Activated T-helper 17 cell treated with anti-CD3 and anti-CD28 coated beads, Interleukin-2, amount 50 U/mL, for 72 hours (primary cell): ENCODE measurements around the gene GP5. TPM values are rescaled to one million over a fixed set of nuclear protein-coding genes. Genes with fewer than 3 reads are reported as not detected.
A peak's percentile ranks its signal among the peaks of the same experiment; 100 is the strongest.

Source experiments
- ATAC-seq: fragments of 150-1000 bp; cut with Tn5 transposase; replicated peaks from 2 replicates; pipeline ENCODE4 v1.10.0; 2021; ENCODE audit warnings: mild to moderate bottlenecking, moderate library complexity
- H3K27ac Mint-ChIP-seq: one replicate; pipeline ENCODE4 v1.8.0; 2022; ENCODE audit warnings: mixed read lengths
- H3K27me3 Mint-ChIP-seq: one replicate; pipeline ENCODE4 v1.8.0; 2022; ENCODE audit warnings: mixed read lengths
- H3K36me3 Mint-ChIP-seq: one replicate; pipeline ENCODE4 v1.8.0; 2022; ENCODE audit warnings: low read depth, mild to moderate bottlenecking, mixed read lengths
- H3K4me1 Mint-ChIP-seq: one replicate; pipeline ENCODE4 v1.8.0; 2022; ENCODE audit warnings: mixed read lengths
- H3K4me3 Mint-ChIP-seq: one replicate; pipeline ENCODE4 v1.8.0; 2022; ENCODE audit warnings: mild to moderate bottlenecking, mixed read lengths
- H3K9me3 Mint-ChIP-seq: one replicate; pipeline ENCODE4 v1.8.0; 2022; ENCODE audit warnings: mixed read lengths
- total RNA-seq, 2 donors: library from RNA; stranded (reverse); gene quantifications; one replicate each; pipeline ENCODE4 v1.2.3, GENCODE V29; 2022

The GP5 gene
- total RNA-seq, 2 donors from 2014 or later, result 1.4 TPM

DNA sequence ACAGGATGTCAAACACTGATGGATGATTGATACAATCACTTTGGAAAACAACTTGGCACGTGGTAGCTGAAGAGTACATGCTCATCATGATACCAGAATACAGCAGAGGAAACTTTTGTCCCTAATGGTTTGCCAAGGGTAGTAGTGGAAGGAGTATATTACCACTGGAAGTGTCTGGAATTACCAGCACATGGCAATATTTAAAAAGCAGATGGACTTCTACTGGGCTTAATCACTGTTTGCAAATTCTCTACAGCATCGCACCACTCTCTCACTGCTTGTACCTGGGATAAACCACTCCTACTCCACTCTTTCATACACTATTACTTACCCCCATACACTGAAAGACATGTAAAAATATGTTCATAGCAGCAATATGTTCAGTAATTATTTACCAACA is 19.6 kb upstream of the GP5 start:
- H3K4me3 Mint-ChIP-seq, result no peak overlapping the region
- no peaks in the 10 kb centered on the region for H3K27me3 Mint-ChIP-seq
- ATAC-seq, result no peak
- H3K9me3 Mint-ChIP-seq, result no peaks in the 10 kb centered on the region
- H3K36me3 Mint-ChIP-seq, result peaks cover 100% of the 10 kb centered on the region
- H3K4me1 Mint-ChIP-seq, result peaks cover 6% of the 10 kb centered on the region
- H3K27ac Mint-ChIP-seq, result no peak overlapping the region

- ATAC-seq, result peak; percentile 82
Observed at GRCh38 chr3:194407423-194407822, 8.4 kb upstream of the GP5 start.

DNA sequence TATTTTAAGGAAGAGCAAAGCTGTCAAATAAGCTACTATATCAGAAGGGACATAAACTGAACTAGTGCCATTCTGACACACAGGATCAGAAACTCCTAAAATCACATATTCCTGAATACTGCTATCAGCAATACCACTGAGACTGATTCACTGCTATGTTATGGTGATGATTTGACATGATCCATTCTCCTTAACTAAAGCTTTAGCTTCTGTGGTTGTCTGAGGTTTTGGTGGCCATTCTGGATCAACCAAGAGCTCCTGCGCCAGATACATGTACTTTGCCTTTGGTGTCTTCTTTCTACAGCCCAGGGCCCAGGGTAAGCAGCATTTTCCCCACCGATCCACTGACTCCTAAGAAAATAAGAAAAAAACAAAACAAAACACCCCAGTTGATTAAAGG is 6.7 kb upstream of the GP5 start:
- ATAC-seq, result no peak
- no peaks in the 10 kb centered on the region for H3K27me3 Mint-ChIP-seq
- H3K36me3 Mint-ChIP-seq, result peaks cover 76% of the 10 kb centered on the region
- peaks cover 11% of the 10 kb centered on the region for H3K4me1 Mint-ChIP-seq
- no peaks in the 10 kb centered on the region for H3K9me3 Mint-ChIP-seq
- H3K27ac Mint-ChIP-seq, result peak overlapping the region; percentile 52
- H3K4me3 Mint-ChIP-seq, result no peak overlapping the region

More at GRCh38 chr3:194407423-194407822, 8.4 kb upstream of the GP5 start:
- Mint-ChIP-seq H3K9me3 (no peaks in the 10 kb centered on the region), H3K4me3 (peak overlapping the region; percentile 28), H3K27ac (peak overlapping the region; percentile 69), H3K36me3 (peaks cover 92% of the 10 kb centered on the region), H3K4me1 (peaks cover 11% of the 10 kb centered on the region), H3K27me3 (no peaks in the 10 kb centered on the region)

GRCh38 chr3:194404365-194405140 is 5.5 kb upstream of the GP5 start:
- no peaks in the 10 kb centered on the region for H3K9me3 Mint-ChIP-seq
- no peaks in the 10 kb centered on the region for H3K27me3 Mint-ChIP-seq
- no peak overlapping the region for H3K4me3 Mint-ChIP-seq
- H3K4me1 Mint-ChIP-seq, result peaks cover 16% of the 10 kb centered on the region
- no peak for ATAC-seq
- no peak overlapping the region for H3K27ac Mint-ChIP-seq
- H3K36me3 Mint-ChIP-seq, result peaks cover 64% of the 10 kb centered on the region

DNA sequence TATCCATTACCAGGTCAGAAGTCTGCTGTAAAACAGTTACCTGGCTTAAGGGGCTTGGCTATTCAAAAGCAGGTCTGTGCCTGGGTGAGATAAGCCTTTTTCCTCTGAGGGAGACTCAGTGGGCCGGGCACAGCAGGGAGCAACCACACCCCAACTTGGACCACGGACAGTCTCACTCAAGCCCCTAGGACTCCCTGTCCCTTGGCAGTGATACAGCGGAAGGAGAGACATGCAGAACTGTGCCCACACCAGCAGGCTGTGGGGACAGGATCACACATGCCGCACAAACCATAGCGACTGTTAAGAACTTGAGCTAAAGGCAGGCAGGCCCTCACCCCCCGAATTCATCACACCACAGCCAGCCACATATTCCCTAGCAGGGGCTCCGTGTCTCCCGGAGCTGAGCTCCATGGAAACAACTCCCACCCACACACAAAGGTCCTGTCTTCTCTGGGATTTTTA is 2.8 kb upstream of the GP5 start:
- ATAC-seq, result no peak
- Mint-ChIP-seq H3K27me3 (no peaks in the 10 kb centered on the region), H3K9me3 (no peaks in the 10 kb centered on the region), H3K36me3 (peaks cover 41% of the 10 kb centered on the region), H3K4me3 (no peak overlapping the region), H3K27ac (no peak overlapping the region), H3K4me1 (peaks cover 30% of the 10 kb centered on the region)

GRCh38 chr3:194401346-194401745 is 2.3 kb upstream of the GP5 start:
- Mint-ChIP-seq H3K27me3 (no peaks in the 10 kb centered on the region), H3K9me3 (no peaks in the 10 kb centered on the region), H3K27ac (no peak overlapping the region), H3K4me1 (peaks cover 32% of the 10 kb centered on the region), H3K36me3 (peaks cover 36% of the 10 kb centered on the region), H3K4me3 (no peak overlapping the region)
- no peak for ATAC-seq

DNA sequence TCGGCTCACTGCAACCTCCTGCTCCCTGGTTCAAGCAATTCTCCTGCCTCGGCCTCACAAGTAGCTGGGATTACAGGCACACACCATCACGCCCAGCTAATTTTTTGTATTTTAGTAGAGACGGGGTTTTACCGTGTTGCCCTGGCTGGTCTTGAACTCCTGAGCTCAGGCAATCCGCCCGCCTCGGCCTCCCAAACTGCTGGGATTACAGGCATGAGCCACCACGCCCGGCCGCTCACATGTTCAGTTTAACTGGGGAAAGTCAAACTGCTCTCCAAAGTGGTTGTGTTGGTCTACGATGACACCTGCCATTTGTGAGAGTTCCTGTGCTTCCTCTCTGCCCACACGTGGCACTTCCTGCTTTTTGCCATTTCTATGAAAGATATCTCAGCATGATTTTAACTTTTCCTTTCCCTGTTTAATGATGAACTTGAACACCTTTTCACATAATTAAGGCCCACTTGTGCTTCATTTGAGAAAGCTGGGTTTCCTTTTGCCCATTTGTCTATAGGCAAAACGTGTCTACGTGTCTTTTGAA is 877 bp upstream of the GP5 start:
- H3K27me3 Mint-ChIP-seq, result no peaks in the 10 kb centered on the region
- peaks cover 42% of the 10 kb centered on the region for H3K4me1 Mint-ChIP-seq
- peaks cover 22% of the 10 kb centered on the region for H3K36me3 Mint-ChIP-seq
- no peak overlapping the region for H3K4me3 Mint-ChIP-seq
- no peak overlapping the region for H3K27ac Mint-ChIP-seq
- no peaks in the 10 kb centered on the region for H3K9me3 Mint-ChIP-seq
- ATAC-seq, result no peak

GRCh38 chr3:194397757-194398312 is 1.2 kb downstream of the GP5 start:
- peak overlapping the region; percentile 85 for H3K4me3 Mint-ChIP-seq
- no peaks in the 10 kb centered on the region for H3K9me3 Mint-ChIP-seq
- H3K4me1 Mint-ChIP-seq, result peaks cover 40% of the 10 kb centered on the region
- no peaks in the 10 kb centered on the region for H3K27me3 Mint-ChIP-seq
- H3K36me3 Mint-ChIP-seq, result peaks cover under 1% of the 10 kb centered on the region
- ATAC-seq, result peak; percentile 13
- H3K27ac Mint-ChIP-seq, result no peak overlapping the region

DNA sequence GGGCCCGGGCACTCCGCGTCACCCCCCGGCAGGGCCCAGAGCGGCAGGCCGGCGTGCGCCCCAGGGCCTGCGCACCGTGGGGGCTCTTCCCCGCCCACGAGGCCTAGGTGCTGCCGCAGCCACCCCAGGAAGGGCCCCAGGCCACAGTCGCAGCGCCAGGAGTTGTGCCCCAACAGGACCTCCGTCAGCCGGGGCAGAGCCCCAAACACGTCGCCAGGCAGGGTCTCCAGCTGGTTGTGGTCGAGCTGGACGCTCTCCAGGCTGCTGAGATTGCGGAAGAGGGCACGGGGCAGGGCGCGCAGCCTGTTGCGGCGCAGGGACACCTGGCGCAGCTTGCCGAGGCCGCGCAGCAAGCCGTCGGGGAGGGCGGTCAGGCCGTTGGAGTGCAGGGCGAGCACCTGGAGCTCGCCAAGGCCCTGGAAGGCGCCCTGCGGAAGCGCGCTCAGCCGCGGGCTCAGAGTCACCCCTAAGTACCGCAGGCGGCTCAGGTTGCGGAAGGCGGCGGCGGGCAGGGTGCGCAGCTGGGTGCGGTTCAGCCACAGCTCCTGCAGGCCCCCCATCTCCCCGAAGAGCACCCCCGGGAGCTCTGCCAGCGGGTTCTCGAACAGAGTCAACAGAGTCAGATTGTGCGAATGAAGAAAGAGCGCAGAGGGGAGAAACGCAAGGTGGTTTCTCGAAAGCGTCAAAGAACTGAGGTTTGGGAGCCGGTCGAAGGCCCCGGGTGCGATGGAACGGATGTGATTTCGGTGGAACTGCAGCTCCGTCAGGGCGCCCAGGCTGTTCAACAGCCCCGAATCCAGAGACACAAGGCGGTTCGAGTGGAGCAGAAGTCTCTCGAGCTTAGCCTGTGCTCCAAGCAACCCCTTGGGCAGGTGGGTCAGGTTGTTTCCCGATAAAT is 2.0 kb downstream of the GP5 start:
- no peak overlapping the region for H3K27ac Mint-ChIP-seq
- H3K4me3 Mint-ChIP-seq, result peak overlapping the region; percentile 85
- peak; percentile 48 for ATAC-seq
- peaks cover 40% of the 10 kb centered on the region for H3K4me1 Mint-ChIP-seq
- no peaks in the 10 kb centered on the region for H3K9me3 Mint-ChIP-seq
- no peaks in the 10 kb centered on the region for H3K27me3 Mint-ChIP-seq
- H3K36me3 Mint-ChIP-seq, result no peaks in the 10 kb centered on the region

DNA sequence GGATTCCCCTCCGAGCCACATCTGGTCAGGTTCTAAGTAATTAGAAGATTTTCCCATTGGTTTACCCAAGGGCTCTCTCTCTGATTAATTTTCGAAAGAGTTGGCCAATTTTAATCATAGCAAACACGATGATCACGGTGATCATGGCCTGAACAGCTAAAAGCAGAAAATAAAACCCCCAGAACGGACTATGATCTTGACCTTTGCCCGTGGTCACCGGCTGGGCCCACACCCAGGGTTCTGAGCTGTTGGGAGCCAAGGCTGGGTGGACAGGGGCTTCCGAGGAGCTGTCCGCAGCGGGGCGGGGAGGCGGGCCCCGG is 2.6 kb downstream of the GP5 start:
- peak overlapping the region; percentile 51 for H3K27ac Mint-ChIP-seq

DNA sequence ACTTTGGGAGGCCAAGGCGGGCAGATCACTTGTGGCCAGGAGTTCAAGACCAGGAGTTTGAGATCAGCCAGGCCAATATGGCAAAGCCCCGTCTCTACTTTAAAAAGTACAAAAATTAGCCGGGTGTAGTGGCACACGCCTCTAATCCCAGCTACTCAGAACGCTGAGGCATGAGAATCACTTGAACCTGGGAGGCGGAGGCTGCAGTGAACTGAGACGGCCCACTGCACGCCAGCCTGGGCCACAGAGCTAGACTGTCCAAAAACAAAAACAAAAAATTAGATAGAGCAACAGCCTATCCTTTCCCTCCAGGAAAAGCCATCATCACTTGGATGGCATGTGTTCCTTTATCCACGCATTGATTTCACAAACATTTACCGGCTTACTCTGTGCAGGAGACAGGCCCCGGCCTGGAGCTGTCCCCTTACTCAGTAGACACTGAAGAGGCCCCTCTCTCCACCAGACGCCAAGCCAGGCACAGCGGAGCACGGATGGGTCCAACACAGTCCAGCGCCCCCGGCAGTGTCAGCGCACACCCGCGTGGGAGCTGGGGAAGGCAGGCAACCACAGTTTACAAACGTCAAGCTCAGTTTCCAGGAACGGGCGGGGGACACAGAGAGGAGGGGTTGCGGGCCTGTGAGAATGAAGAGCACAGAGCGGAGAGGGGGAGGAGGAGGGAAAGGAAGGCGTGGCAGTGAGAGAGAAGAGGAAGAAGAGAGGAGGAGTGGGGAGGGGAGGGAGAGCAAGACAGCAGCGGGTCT is 3.1 kb downstream of the GP5 start:
- H3K27me3 Mint-ChIP-seq, result no peaks in the 10 kb centered on the region
- H3K36me3 Mint-ChIP-seq, result no peaks in the 10 kb centered on the region
- ATAC-seq, result peak; percentile 78
- H3K4me3 Mint-ChIP-seq, result peak overlapping the region; percentile 85
- peaks cover 3% of the 10 kb centered on the region for H3K9me3 Mint-ChIP-seq
- H3K4me1 Mint-ChIP-seq, result peaks cover 40% of the 10 kb centered on the region
- H3K27ac Mint-ChIP-seq, result peak overlapping the region; percentile 51

More for the DNA sequence above, 2.6 kb downstream of the GP5 start:
- Mint-ChIP-seq H3K9me3 (no peaks in the 10 kb centered on the region), H3K36me3 (no peaks in the 10 kb centered on the region), H3K4me3 (peak overlapping the region; percentile 85), H3K4me1 (peaks cover 40% of the 10 kb centered on the region), H3K27me3 (no peaks in the 10 kb centered on the region)
- ATAC-seq, result no peak

GRCh38 chr3:194395212-194395611 is 3.9 kb downstream of the GP5 start:
- Mint-ChIP-seq H3K36me3 (no peaks in the 10 kb centered on the region), H3K4me3 (peak overlapping the region; percentile 85), H3K9me3 (peaks cover 8% of the 10 kb centered on the region), H3K27me3 (no peaks in the 10 kb centered on the region), H3K4me1 (peaks cover 39% of the 10 kb centered on the region), H3K27ac (peak overlapping the region; percentile 51)
- peak; percentile 43 for ATAC-seq

DNA sequence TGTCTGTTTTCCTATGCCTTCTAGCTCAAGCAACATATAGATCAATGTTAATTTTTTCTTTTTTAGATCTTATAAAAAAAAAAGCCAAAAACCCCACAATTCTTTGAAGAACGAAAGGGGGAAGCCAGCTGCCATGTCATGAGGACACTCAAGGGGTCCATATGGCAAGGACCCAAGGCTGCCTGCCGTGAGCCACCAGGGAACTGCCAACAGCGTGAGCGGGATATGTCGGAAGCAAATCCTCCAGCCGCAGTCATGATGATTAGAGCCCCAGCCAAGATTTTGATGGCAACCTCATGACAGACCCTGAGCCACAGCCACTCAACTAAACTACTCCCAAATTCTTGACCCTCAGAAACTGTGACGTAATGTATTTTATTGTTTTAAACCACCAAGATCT is 6.5 kb downstream of the GP5 start:
- Mint-ChIP-seq H3K4me1 (peaks cover 20% of the 10 kb centered on the region), H3K27ac (no peak overlapping the region), H3K4me3 (no peak overlapping the region), H3K36me3 (no peaks in the 10 kb centered on the region), H3K27me3 (no peaks in the 10 kb centered on the region), H3K9me3 (peaks cover 8% of the 10 kb centered on the region)
- no peak for ATAC-seq

DNA sequence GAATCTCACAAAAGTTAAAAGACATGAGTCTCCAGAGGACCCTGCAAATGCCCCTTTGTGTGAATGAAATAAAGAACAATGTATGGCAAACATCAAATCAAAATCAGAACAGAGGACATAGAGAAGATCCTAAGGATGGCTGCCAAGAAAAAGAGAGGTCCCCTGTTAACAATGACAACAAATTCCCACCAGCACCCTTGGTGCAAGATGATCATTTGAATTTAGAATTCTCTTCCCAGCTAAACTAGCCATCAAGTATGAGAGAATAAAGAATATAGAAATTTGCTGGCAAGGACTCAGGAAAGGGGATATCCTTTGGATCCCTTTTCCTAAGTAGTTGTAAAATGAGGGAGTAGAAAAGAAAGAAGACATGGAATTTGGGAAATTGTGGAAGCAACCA is 8.2 kb downstream of the GP5 start:
- Mint-ChIP-seq H3K4me3 (no peak overlapping the region), H3K27ac (no peak overlapping the region)
- ATAC-seq, result no peak

More for the DNA sequence above, 8.2 kb downstream of the GP5 start:
- Mint-ChIP-seq H3K9me3 (peaks cover 8% of the 10 kb centered on the region), H3K36me3 (no peaks in the 10 kb centered on the region), H3K27me3 (no peaks in the 10 kb centered on the region), H3K4me1 (peaks cover 9% of the 10 kb centered on the region)
